HepG2 (cell line): ENCODE measurements around the gene RASD1. TPM values are rescaled to one million over a fixed set of nuclear protein-coding genes. Genes with fewer than 3 reads are reported as not detected.

Source experiments
- CBX1 ChIP-seq: IDR thresholded peaks from one replicate; pipeline ENCODE4 v1.6.1; 2016; ENCODE audit warnings: antibody characterized with exemption, low read depth
- EEA1 ChIP-seq: sonication (generic); formaldehyde crosslinking; IDR thresholded peaks from 2 replicates; pipeline ENCODE4 v1.5.1; 2020; ENCODE audit warnings: mild to moderate bottlenecking, missing genetic modification reagents, borderline replicate concordance
- EP300 ChIP-seq, 3 experiments: sonication (generic) in 1 of 3; formaldehyde crosslinking in 1 of 3; IDR thresholded peaks; 2 replicates each; pipeline versions ENCODE4 v1.5.1 to v1.6.1; 2011 to 2020; ENCODE audit warnings: low read depth in 2 of 3, low read length in 2 of 3, borderline replicate concordance in 1 of 3, improper control_type of control experiment in 1 of 3, mild to moderate bottlenecking in 1 of 3, missing genetic modification reagents in 1 of 3, moderate library complexity in 1 of 3
- GABPB1 ChIP-seq: IDR thresholded peaks from 2 replicates; pipeline ENCODE4 v1.6.1; 2016; ENCODE audit warnings: mild to moderate bottlenecking, missing genetic modification reagents, moderate library complexity, missing compliant biosample characterization
- PAWR ChIP-seq: sonication (generic); formaldehyde crosslinking; IDR thresholded peaks from 2 replicates; pipeline ENCODE4 v1.4.0; 2020; ENCODE audit warnings: missing genetic modification reagents, mild to moderate bottlenecking, borderline replicate concordance
- POLR2G ChIP-seq: fragments of 200-400 bp; formaldehyde crosslinking; IDR thresholded peaks from 2 replicates; pipeline ENCODE4 v1.6.1; 2018; ENCODE audit warnings: mild to moderate bottlenecking, low read depth, low read length, moderate library complexity
- RELA ChIP-seq: sonication (generic); formaldehyde crosslinking; IDR thresholded peaks from 2 replicates; pipeline ENCODE4 v1.4.0; 2020; ENCODE audit warnings: missing genetic modification reagents
- SP5 ChIP-seq: IDR thresholded peaks from 2 replicates; pipeline ENCODE4 v1.6.1; 2016; ENCODE audit warnings: low read depth, borderline replicate concordance
- TARDBP ChIP-seq: sonication (generic); formaldehyde crosslinking; IDR thresholded peaks from 2 replicates; pipeline ENCODE4 v1.8.0; 2022; ENCODE audit warnings: mild to moderate bottlenecking, missing genetic modification reagents
- ZBTB7A ChIP-seq: sonication (generic); formaldehyde crosslinking; IDR thresholded peaks from 2 replicates; pipeline ENCODE4 v1.8.0; 2022; ENCODE audit warnings: mild to moderate bottlenecking, missing genetic modification reagents
- ZNF33A ChIP-seq: sonication (generic); formaldehyde crosslinking; IDR thresholded peaks from 2 replicates; pipeline ENCODE4 v1.5.1; 2020; ENCODE audit warnings: missing genetic modification reagents, mild to moderate bottlenecking, moderate library complexity, borderline replicate concordance
- ZNF777 ChIP-seq: sonication (generic); formaldehyde crosslinking; IDR thresholded peaks from 2 replicates; pipeline ENCODE4 v1.4.0; 2020; ENCODE audit warnings: missing genetic modification reagents
- ZSCAN12 ChIP-seq: sonication (generic); formaldehyde crosslinking; IDR thresholded peaks from 2 replicates; pipeline ENCODE4 v1.9.0; 2021; ENCODE audit warnings: mild to moderate bottlenecking, missing genetic modification reagents
- polyA plus RNA-seq, 8 experiments: library from polyadenylated mRNA; depleted of rRNA in 3 of 8; stranded (reverse) in 7 of 8; unstranded in 1 of 8; fragments of >200 nt; fragmentation: Illumina TruSeq in 4 of 8; extraction: Trizol in 4 of 8; gene quantifications; 2 replicates each; pipeline versions ENCODE4 v1.2.1 to v1.2.3, GENCODE V29; 2011 to 2016; ENCODE audit warnings: low read depth in 4 of 8, missing spikeins in 1 of 8, mixed read lengths in 1 of 8; ENCODE audit not compliant: insufficient read depth in 1 of 8
- total RNA-seq, 5 experiments: library from RNA; depleted of rRNA; stranded (reverse); fragments of >200 nt; fragmentation: Illumina TruSeq; extraction: Trizol; gene quantifications; 2 replicates each; pipeline ENCODE4 v1.2.3, GENCODE V29; 2016; ENCODE audit warnings: low read depth in 1 of 5
- TF ChIP-seq, protein P1 (sequence below): IDR thresholded peaks from 2 replicates; pipeline ENCODE4 v1.6.1; 2016; ENCODE audit warnings: low read depth
- TF ChIP-seq, protein P2 (sequence below): sonication (generic); formaldehyde crosslinking; IDR thresholded peaks from 2 replicates; pipeline ENCODE4 v1.4.0; 2020; ENCODE audit warnings: missing genetic modification reagents
- TF ChIP-seq, protein P3 (sequence below): IDR thresholded peaks from 2 replicates; pipeline ENCODE4 v1.6.1; 2016; ENCODE audit warnings: low read depth, borderline replicate concordance
- TF ChIP-seq, protein P4 (sequence below): sonication (generic); formaldehyde crosslinking; conservative IDR thresholded peaks from 2 replicates; pipeline ENCODE4 v1.8.0; 2022; ENCODE audit warnings: mild to moderate bottlenecking, moderate library complexity, missing genetic modification reagents
- TF ChIP-seq, protein P5 (sequence below): sonication (generic); formaldehyde crosslinking; IDR thresholded peaks from 2 replicates; pipeline ENCODE4 v1.4.0; 2020; ENCODE audit warnings: missing genetic modification reagents

Gene RASD1
- total and polyA plus RNA-seq, 2 of the 13 experiments (the other 11 are each of a cell fraction or from before 2014, with no cell fraction given) = 1.6 to 4.2 TPM

DNA sequence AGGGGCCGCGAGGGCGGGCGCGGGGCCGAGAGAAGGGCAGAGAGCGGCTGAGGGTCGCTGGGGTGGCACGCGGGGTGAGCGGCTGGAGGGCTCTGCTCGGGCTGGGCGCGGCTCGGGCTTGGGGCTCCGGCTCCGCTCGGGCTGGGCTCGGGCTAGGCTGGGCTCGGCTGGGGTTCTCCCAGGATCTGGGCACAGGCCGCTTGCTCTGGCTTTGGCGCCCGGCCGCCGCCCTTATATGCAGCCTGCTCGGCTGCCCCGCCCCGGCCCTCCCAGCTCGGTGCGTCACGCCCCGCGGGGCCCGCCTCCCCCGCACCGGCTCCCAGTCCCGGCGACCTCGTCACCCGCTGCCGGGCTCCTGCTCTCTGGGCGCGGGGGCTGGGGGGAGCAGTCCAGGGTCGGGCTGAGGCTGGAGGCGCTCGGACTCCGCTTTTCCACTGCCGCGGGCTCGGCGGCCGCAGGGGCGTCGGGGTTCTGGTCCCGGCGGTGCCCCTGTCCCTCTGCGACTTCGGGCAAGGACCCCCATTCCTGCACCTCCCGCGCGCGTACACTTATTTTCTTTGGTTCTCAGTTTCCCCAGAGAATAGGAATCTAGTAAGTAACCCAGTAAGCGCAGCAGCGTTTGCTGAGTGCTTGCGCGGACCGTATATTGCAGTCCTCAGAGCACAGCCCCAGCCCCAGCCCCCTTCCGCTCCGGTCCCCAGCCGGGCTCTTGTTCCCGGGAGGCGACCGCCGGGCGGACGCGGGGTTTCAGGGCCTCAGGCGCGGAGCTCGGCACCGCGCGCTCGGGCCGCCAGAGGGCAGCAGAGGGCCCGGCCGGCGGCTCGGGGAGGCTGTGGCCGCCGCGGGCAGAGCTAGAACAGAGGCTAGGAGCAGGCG lies at the start of gene RASD1 (continued):
- TF ChIP-seq, protein P1, sequence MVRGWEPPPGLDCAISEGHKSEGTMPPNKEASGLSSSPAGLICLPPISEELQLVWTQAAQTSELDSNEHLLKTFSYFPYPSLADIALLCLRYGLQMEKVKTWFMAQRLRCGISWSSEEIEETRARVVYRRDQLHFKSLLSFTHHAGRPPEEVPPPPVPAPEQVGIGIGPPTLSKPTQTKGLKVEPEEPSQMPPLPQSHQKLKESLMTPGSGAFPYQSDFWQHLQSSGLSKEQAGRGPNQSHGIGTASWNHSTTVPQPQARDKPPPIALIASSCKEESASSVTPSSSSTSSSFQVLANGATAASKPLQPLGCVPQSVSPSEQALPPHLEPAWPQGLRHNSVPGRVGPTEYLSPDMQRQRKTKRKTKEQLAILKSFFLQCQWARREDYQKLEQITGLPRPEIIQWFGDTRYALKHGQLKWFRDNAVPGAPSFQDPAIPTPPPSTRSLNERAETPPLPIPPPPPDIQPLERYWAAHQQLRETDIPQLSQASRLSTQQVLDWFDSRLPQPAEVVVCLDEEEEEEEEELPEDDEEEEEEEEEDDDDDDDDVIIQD = no peak
- TF ChIP-seq, protein P2, sequence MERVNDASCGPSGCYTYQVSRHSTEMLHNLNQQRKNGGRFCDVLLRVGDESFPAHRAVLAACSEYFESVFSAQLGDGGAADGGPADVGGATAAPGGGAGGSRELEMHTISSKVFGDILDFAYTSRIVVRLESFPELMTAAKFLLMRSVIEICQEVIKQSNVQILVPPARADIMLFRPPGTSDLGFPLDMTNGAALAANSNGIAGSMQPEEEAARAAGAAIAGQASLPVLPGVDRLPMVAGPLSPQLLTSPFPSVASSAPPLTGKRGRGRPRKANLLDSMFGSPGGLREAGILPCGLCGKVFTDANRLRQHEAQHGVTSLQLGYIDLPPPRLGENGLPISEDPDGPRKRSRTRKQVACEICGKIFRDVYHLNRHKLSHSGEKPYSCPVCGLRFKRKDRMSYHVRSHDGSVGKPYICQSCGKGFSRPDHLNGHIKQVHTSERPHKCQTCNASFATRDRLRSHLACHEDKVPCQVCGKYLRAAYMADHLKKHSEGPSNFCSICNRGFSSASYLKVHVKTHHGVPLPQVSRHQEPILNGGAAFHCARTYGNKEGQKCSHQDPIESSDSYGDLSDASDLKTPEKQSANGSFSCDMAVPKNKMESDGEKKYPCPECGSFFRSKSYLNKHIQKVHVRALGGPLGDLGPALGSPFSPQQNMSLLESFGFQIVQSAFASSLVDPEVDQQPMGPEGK = peak; percentile 83
- no peak for TF ChIP-seq ZBTB7A (CRISPR knock-in tag)
- TF ChIP-seq EP300 (IDR thresholded peaks at IDR 0.05; ENCODE audit: low read depth in 2 of 2, low read length in 2 of 2) = 0 out of 4 replicates have a peak, but pooled peaks of 1 of the 2 experiments have one; percentile 13
- no peak for TF ChIP-seq EP300 (CRISPR knock-in tag; IDR thresholded peaks at IDR 0.05; ENCODE audit: borderline replicate concordance)
- TF ChIP-seq, protein P3, sequence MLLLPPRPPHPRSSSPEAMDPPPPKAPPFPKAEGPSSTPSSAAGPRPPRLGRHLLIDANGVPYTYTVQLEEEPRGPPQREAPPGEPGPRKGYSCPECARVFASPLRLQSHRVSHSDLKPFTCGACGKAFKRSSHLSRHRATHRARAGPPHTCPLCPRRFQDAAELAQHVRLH (CRISPR knock-in tag) = peak; percentile 43; the same call in 1 of the 2 replicates
- peak; percentile 40; the same call in 1 of the 2 replicates for TF ChIP-seq GABPB1 (CRISPR knock-in tag)
- TF ChIP-seq PAWR (CRISPR knock-in tag) = no peak
- TF ChIP-seq, protein P4, sequence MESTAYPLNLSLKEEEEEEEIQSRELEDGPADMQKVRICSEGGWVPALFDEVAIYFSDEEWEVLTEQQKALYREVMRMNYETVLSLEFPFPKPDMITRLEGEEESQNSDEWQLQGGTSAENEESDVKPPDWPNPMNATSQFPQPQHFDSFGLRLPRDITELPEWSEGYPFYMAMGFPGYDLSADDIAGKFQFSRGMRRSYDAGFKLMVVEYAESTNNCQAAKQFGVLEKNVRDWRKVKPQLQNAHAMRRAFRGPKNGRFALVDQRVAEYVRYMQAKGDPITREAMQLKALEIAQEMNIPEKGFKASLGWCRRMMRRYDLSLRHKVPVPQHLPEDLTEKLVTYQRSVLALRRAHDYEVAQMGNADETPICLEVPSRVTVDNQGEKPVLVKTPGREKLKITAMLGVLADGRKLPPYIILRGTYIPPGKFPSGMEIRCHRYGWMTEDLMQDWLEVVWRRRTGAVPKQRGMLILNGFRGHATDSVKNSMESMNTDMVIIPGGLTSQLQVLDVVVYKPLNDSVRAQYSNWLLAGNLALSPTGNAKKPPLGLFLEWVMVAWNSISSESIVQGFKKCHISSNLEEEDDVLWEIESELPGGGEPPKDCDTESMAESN (CRISPR knock-in tag) = peak; percentile 49; the same call in 1 of the 2 replicates
- TF ChIP-seq CBX1 = peak; percentile 37
- 0 out of 2 replicates have a peak, but pooled peaks have one; percentile 31 for TF ChIP-seq RELA (CRISPR knock-in tag)
- TF ChIP-seq, protein P5, sequence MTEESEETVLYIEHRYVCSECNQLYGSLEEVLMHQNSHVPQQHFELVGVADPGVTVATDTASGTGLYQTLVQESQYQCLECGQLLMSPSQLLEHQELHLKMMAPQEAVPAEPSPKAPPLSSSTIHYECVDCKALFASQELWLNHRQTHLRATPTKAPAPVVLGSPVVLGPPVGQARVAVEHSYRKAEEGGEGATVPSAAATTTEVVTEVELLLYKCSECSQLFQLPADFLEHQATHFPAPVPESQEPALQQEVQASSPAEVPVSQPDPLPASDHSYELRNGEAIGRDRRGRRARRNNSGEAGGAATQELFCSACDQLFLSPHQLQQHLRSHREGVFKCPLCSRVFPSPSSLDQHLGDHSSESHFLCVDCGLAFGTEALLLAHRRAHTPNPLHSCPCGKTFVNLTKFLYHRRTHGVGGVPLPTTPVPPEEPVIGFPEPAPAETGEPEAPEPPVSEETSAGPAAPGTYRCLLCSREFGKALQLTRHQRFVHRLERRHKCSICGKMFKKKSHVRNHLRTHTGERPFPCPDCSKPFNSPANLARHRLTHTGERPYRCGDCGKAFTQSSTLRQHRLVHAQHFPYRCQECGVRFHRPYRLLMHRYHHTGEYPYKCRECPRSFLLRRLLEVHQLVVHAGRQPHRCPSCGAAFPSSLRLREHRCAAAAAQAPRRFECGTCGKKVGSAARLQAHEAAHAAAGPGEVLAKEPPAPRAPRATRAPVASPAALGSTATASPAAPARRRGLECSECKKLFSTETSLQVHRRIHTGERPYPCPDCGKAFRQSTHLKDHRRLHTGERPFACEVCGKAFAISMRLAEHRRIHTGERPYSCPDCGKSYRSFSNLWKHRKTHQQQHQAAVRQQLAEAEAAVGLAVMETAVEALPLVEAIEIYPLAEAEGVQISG (CRISPR knock-in tag) = peak; percentile 7; the same call in 1 of the 2 replicates
- TF ChIP-seq ZNF777 = peak; percentile 40
- peak; percentile 55; the same call in 1 of the 2 replicates for TF ChIP-seq TARDBP (CRISPR knock-in tag)
- peak; percentile 79; the same call in 1 of the 2 replicates for TF ChIP-seq EEA1 (CRISPR knock-in tag)
- peak; percentile 93 for TF ChIP-seq POLR2G
- 0 out of 2 replicates have a peak, but pooled peaks have one; percentile 24 for TF ChIP-seq ZSCAN12 (CRISPR knock-in tag)
- TF ChIP-seq SP5 = peak; percentile 82
- TF ChIP-seq ZNF33A (CRISPR knock-in tag) = no peak
